HepG2 (cell line): ENCODE data around the gene HNRNPR. TPM values are rescaled to one million over a fixed set of nuclear protein-coding genes. Genes with fewer than 3 reads are reported as not detected.

Experiments
- E2F1 ChIP-seq: sonication (generic); formaldehyde crosslinking; IDR thresholded peaks from 2 replicates; pipeline ENCODE4 v1.5.0; 2020; ENCODE audit warnings: missing genetic modification reagents
- ESRRA ChIP-seq: sonication (generic); formaldehyde crosslinking; IDR thresholded peaks from 2 replicates; pipeline ENCODE4 v1.5.1; 2020; ENCODE audit warnings: mild to moderate bottlenecking, low read depth, missing genetic modification reagents
- FLYWCH1 ChIP-seq: sonication (generic); formaldehyde crosslinking; IDR thresholded peaks from 2 replicates; pipeline ENCODE4 v1.8.1; 2023; ENCODE audit warnings: mild to moderate bottlenecking, missing genetic modification reagents
- MAF1 ChIP-seq: sonication (generic); formaldehyde crosslinking; IDR thresholded peaks from 2 replicates; pipeline ENCODE4 v1.5.0; 2020; ENCODE audit warnings: missing genetic modification reagents, borderline replicate concordance
- POLR2G ChIP-seq: fragments of 200-400 bp; formaldehyde crosslinking; IDR thresholded peaks from 2 replicates; pipeline ENCODE4 v1.6.1; 2018; ENCODE audit warnings: mild to moderate bottlenecking, low read depth, low read length, moderate library complexity
- RARG ChIP-seq: sonication (generic); formaldehyde crosslinking; IDR thresholded peaks from 2 replicates; pipeline ENCODE4 v1.4.0; 2020; ENCODE audit warnings: low read depth, mild to moderate bottlenecking, missing genetic modification reagents
- RFX3 ChIP-seq: IDR thresholded peaks from 2 replicates; pipeline ENCODE4 v1.6.1; 2016; ENCODE audit warnings: missing biosample characterization, missing genetic modification reagents
- SOX13 ChIP-seq, 3 experiments: fragments of 450-650 bp in 1 of 3; sonication (generic) in 1 of 3; formaldehyde crosslinking in 1 of 3; IDR thresholded peaks in 2 of 3; conservative IDR thresholded peaks in 1 of 3; 2 replicates each; pipeline versions ENCODE4 v1.5.0 to v1.6.1; 2016 to 2020; ENCODE audit warnings: antibody characterized with exemption in 1 of 3, mild to moderate bottlenecking in 1 of 3, missing compliant biosample characterization in 1 of 3, missing genetic modification reagents in 1 of 3, moderate library complexity in 1 of 3
- TFDP2 ChIP-seq: sonication (generic); formaldehyde crosslinking; IDR thresholded peaks from 2 replicates; pipeline ENCODE4 v1.4.0; 2020; ENCODE audit warnings: missing genetic modification reagents
- ZNF143 ChIP-seq: sonication (generic); formaldehyde crosslinking; IDR thresholded peaks from 2 replicates; pipeline ENCODE4 v1.4.0; 2020; ENCODE audit warnings: missing genetic modification reagents
- ZNF24 ChIP-seq: fragments of 450-650 bp; IDR thresholded peaks from 2 replicates; pipeline ENCODE4 v1.6.1; 2017; ENCODE audit warnings: antibody characterized with exemption, mild to moderate bottlenecking
- ZNF318 ChIP-seq: sonication (generic); formaldehyde crosslinking; IDR thresholded peaks from 2 replicates; pipeline ENCODE4 v1.4.0; 2020; ENCODE audit warnings: mild to moderate bottlenecking, missing genetic modification reagents
- ZNF510 ChIP-seq: sonication (generic); formaldehyde crosslinking; IDR thresholded peaks from 2 replicates; pipeline ENCODE4 v1.4.0; 2020; ENCODE audit warnings: low read depth, mild to moderate bottlenecking, missing genetic modification reagents
- ZNF709 ChIP-seq: sonication (generic); formaldehyde crosslinking; IDR thresholded peaks from 2 replicates; pipeline ENCODE4 v1.5.0; 2020; ENCODE audit warnings: mild to moderate bottlenecking, missing genetic modification reagents
- ZNF781 ChIP-seq: sonication (generic); formaldehyde crosslinking; IDR thresholded peaks from 2 replicates; pipeline ENCODE4 v1.5.1; 2020; ENCODE audit warnings: borderline replicate concordance, mild to moderate bottlenecking, missing genetic modification reagents; ENCODE audit errors: not compliant biosample characterization
- ZSCAN5A ChIP-seq: sonication (generic); formaldehyde crosslinking; IDR thresholded peaks from 2 replicates; pipeline ENCODE4 v1.8.0; 2022; ENCODE audit warnings: mild to moderate bottlenecking, missing genetic modification reagents, borderline replicate concordance
- polyA plus RNA-seq, 8 experiments: library from polyadenylated mRNA; depleted of rRNA in 3 of 8; stranded (reverse) in 7 of 8; unstranded in 1 of 8; fragments of >200 nt; fragmentation: Illumina TruSeq in 4 of 8; extraction: Trizol in 4 of 8; gene quantifications; 2 replicates each; pipeline versions ENCODE4 v1.2.1 to v1.2.3, GENCODE V29; 2011 to 2016; ENCODE audit warnings: low read depth in 4 of 8, missing spikeins in 1 of 8, mixed read lengths in 1 of 8; ENCODE audit not compliant: insufficient read depth in 1 of 8
- total RNA-seq, 5 experiments: library from RNA; depleted of rRNA; stranded (reverse); fragments of >200 nt; fragmentation: Illumina TruSeq; extraction: Trizol; gene quantifications; 2 replicates each; pipeline ENCODE4 v1.2.3, GENCODE V29; 2016; ENCODE audit warnings: low read depth in 1 of 5

Gene HNRNPR
- total and polyA plus RNA-seq, 2 of the 13 experiments (the other 11 are each of a cell fraction or from before 2014, with no cell fraction given), result 133 to 216 TPM

- TF ChIP-seq SOX13 (IDR thresholded peaks at IDR 0.05) (no peak), SOX13 (CRISPR knock-in tag; conservative IDR thresholded peaks at IDR 0.05 in 1 of 2, IDR thresholded peaks at IDR 0.05 in 1 of 2) (no peak; a peak in 1 of 4 replicates), ZNF318 (CRISPR knock-in tag) (no peak; the same call in 1 of the 2 replicates), FLYWCH1 (no peak), ZNF143 (CRISPR knock-in tag) (peak; percentile 90), ZNF781 (no peak), ZNF24 (0 out of 2 replicates have a peak, but pooled peaks have one; percentile 4), TFDP2 (CRISPR knock-in tag) (peak; percentile 80), ZNF709 (CRISPR knock-in tag) (no peak), MAF1 (CRISPR knock-in tag) (0 out of 2 replicates have a peak, but pooled peaks have one; percentile 20), POLR2G (peak; percentile 84), E2F1 (CRISPR knock-in tag) (peak; percentile 59), RFX3 (no peak), RARG (CRISPR knock-in tag) (no peak), ZSCAN5A (peak; percentile 89; the same call in 1 of the 2 replicates), ESRRA (CRISPR knock-in tag) (no peak), ZNF510 (CRISPR knock-in tag) (peak; percentile 85; the same call in 1 of the 2 replicates)
These were observed 24.7 kb upstream of the HNRNPR start (continued) for GRCh38 chr1:23368562-23369334.
